Measurements from ENCODE around the gene ADCY4.

Gene ADCY4

DNA sequence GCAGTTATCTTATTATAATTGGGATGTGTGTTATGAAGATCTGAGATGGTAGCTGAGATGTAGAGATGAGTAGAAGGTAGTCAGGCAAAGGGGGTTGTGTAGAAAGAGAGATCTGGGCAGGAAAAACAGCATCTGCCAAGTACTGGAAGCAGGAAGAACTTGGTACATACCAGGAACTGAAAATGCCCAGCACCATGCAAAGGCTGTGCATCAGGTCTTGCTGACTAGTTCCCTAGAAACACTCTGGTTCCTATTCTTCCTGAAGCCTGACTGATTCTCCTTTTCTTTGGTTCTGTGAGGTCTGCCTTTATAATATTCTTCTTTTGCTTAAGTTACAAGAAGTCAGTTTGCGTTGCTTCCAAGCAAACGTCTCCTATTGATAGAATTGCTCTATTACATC lies 26.5 kb upstream of the ADCY4 start:
- Histone ChIP-seq H2BK5ac (ENCODE audit: low read depth, low read length, poor library complexity, severe bottlenecking) (no peak overlapping the region), H3K23ac (ENCODE audit: low read length in 2 of 2) (no peak overlapping the region), H3K4ac (ENCODE audit: low read depth in 1 of 2, low read length in 2 of 2) (no peak overlapping the region), H4K8ac (ENCODE audit: low read length) (no peak overlapping the region), H2BK12ac (ENCODE audit: low read length in 2 of 2) (no peak overlapping the region), H3K9ac (ENCODE audit: low read length) (no peak overlapping the region), H3K4me3 (ENCODE audit: insufficient read depth in 1 of 2, low read depth in 1 of 2, low read length in 2 of 2) (no peak overlapping the region), H3K27me3 (ENCODE audit: control insufficient read depth in 1 of 2, insufficient read depth in 1 of 2, low read length in 2 of 2) (peaks cover 0 to 9% of the 10 kb centered on the region in 2 experiments), H3K4me2 (ENCODE audit: low read length, poor library complexity, severe bottlenecking) (no peak overlapping the region), H3K27ac (ENCODE audit: low read length, poor library complexity, severe bottlenecking) (no peak overlapping the region), H3K18ac (ENCODE audit: low read depth in 1 of 2, low read length in 2 of 2) (no peak overlapping the region), H2AK5ac (ENCODE audit: low read length, severe bottlenecking) (no peak overlapping the region), H2BK15ac (ENCODE audit: low read depth, poor library complexity, severe bottlenecking) (no peak overlapping the region), H3K79me1 (replicated peaks; ENCODE audit: low read length, poor library complexity, severe bottlenecking) (no peaks in the 10 kb centered on the region), H4K91ac (ENCODE audit: low read length) (no peak overlapping the region), H3K14ac (ENCODE audit: low read length in 2 of 2) (no peak overlapping the region), H2AFZ (ENCODE audit: low read depth, low read length) (no peak overlapping the region), H3K4me1 (ENCODE audit: control insufficient read depth, insufficient read depth, low read depth, low read length) (peaks cover 6% of the 10 kb centered on the region), H3K9me3 (ENCODE audit: control insufficient read depth, low read length) (no peaks in the 10 kb centered on the region), H3K36me3 (ENCODE audit: control insufficient read depth in 1 of 2, insufficient read depth in 2 of 2, low read depth in 1 of 2, low read length in 2 of 2) (no peaks in the 10 kb centered on the region), H2BK120ac (ENCODE audit: low read depth, low read length) (no peak overlapping the region)
- no peak for DNase-seq
- no CpG with 5 or more reads among the region's 2 CpGs for WGBS

DNA sequence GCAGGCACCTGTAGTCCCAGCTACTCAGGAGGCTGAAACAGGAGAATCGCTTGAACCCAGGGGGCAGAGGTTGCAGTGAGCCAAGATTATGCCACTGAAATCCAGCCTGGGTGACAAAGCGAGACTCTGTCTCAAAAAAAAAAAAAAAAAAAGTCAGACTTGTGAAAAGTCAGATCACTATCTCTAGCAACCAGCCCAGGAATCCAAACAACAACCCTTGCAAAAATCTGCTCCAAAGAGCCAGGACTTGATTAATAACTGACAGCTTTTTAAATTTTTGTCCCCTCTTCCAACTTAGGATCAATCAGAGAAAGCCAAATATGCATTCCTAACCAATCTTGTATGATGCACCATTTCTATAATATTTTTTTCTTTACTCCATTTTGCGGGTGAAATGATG lies 25.4 kb upstream of the ADCY4 start:
- Histone ChIP-seq H3K4me1 (ENCODE audit: control insufficient read depth, insufficient read depth, low read depth, low read length) (no peaks in the 10 kb centered on the region), H3K27me3 (ENCODE audit: control insufficient read depth in 1 of 2, insufficient read depth in 1 of 2, low read length in 2 of 2) (peaks cover 0 to 9% of the 10 kb centered on the region in 2 experiments), H3K18ac (ENCODE audit: low read depth in 1 of 2, low read length in 2 of 2) (no peak overlapping the region), H2AK5ac (ENCODE audit: low read length, severe bottlenecking) (no peak overlapping the region), H2BK120ac (ENCODE audit: low read depth, low read length) (no peak overlapping the region), H3K4me2 (ENCODE audit: low read length, poor library complexity, severe bottlenecking) (no peak overlapping the region), H4K91ac (ENCODE audit: low read length) (no peak overlapping the region), H3K9ac (ENCODE audit: low read length) (no peak overlapping the region), H3K4ac (ENCODE audit: low read depth in 1 of 2, low read length in 2 of 2) (no peak overlapping the region), H2BK12ac (ENCODE audit: low read length in 2 of 2) (no peak overlapping the region), H4K8ac (ENCODE audit: low read length) (no peak overlapping the region), H3K9me3 (ENCODE audit: control insufficient read depth, low read length) (no peaks in the 10 kb centered on the region), H2BK15ac (ENCODE audit: low read depth, poor library complexity, severe bottlenecking) (no peak overlapping the region), H2AFZ (ENCODE audit: low read depth, low read length) (no peak overlapping the region), H3K36me3 (ENCODE audit: control insufficient read depth in 1 of 2, insufficient read depth in 2 of 2, low read depth in 1 of 2, low read length in 2 of 2) (no peaks in the 10 kb centered on the region), H3K14ac (ENCODE audit: low read length in 2 of 2) (no peak overlapping the region), H3K4me3 (ENCODE audit: insufficient read depth in 1 of 2, low read depth in 1 of 2, low read length in 2 of 2) (no peak overlapping the region), H3K79me1 (replicated peaks; ENCODE audit: low read length, poor library complexity, severe bottlenecking) (no peaks in the 10 kb centered on the region), H3K23ac (ENCODE audit: low read length in 2 of 2) (no peak overlapping the region), H2BK5ac (ENCODE audit: low read depth, low read length, poor library complexity, severe bottlenecking) (no peak overlapping the region), H3K27ac (ENCODE audit: low read length, poor library complexity, severe bottlenecking) (no peak overlapping the region)
- no peak for DNase-seq
- 89% methylated on average over 3 of the region's 3 CpGs for WGBS

DNA sequence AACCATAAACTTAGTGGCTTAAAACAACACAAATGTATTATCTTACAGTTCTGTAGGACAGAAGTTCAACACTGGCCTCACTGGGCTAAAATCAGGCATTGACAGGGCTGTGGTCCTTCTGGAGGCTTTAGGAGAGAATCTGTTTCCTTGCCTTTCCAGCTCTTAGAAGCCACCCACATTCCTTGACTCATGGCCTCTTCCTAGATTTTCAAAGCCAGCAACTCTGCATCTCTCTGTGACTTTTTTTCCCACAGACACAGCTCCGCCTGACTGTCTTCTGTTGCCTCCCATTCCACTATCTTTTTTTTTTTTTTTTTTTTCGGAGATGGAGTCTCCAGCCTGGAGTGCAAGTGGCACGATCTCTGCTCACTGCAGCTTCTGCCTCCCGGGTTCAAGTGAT lies 21.3 kb upstream of the ADCY4 start:
- Histone ChIP-seq H3K9ac (ENCODE audit: low read length) (no peak overlapping the region), H3K9me3 (ENCODE audit: control insufficient read depth, low read length) (no peaks in the 10 kb centered on the region), H3K4me1 (ENCODE audit: control insufficient read depth, insufficient read depth, low read depth, low read length) (no peaks in the 10 kb centered on the region), H2AFZ (ENCODE audit: low read depth, low read length) (no peak overlapping the region), H3K23ac (ENCODE audit: low read length in 2 of 2) (no peak overlapping the region), H3K4ac (ENCODE audit: low read depth in 1 of 2, low read length in 2 of 2) (no peak overlapping the region), H4K8ac (ENCODE audit: low read length) (no peak overlapping the region), H3K18ac (ENCODE audit: low read depth in 1 of 2, low read length in 2 of 2) (no peak overlapping the region), H2AK5ac (ENCODE audit: low read length, severe bottlenecking) (no peak overlapping the region), H3K36me3 (ENCODE audit: control insufficient read depth in 1 of 2, insufficient read depth in 2 of 2, low read depth in 1 of 2, low read length in 2 of 2) (no peaks in the 10 kb centered on the region), H4K91ac (ENCODE audit: low read length) (no peak overlapping the region), H3K4me2 (ENCODE audit: low read length, poor library complexity, severe bottlenecking) (no peak overlapping the region), H3K27me3 (ENCODE audit: control insufficient read depth in 1 of 2, insufficient read depth in 1 of 2, low read length in 2 of 2) (peaks cover 0 to 24% of the 10 kb centered on the region in 2 experiments), H2BK12ac (ENCODE audit: low read length in 2 of 2) (no peak overlapping the region), H2BK120ac (ENCODE audit: low read depth, low read length) (no peak overlapping the region), H3K14ac (ENCODE audit: low read length in 2 of 2) (no peak overlapping the region), H3K4me3 (ENCODE audit: insufficient read depth in 1 of 2, low read depth in 1 of 2, low read length in 2 of 2) (no peak overlapping the region), H2BK5ac (ENCODE audit: low read depth, low read length, poor library complexity, severe bottlenecking) (no peak overlapping the region), H2BK15ac (ENCODE audit: low read depth, poor library complexity, severe bottlenecking) (no peak overlapping the region), H3K27ac (ENCODE audit: low read length, poor library complexity, severe bottlenecking) (no peak overlapping the region), H3K79me1 (replicated peaks; ENCODE audit: low read length, poor library complexity, severe bottlenecking) (no peaks in the 10 kb centered on the region)
- no peak for DNase-seq
- WGBS = 69% methylated on average over 4 of the region's 4 CpGs

DNA sequence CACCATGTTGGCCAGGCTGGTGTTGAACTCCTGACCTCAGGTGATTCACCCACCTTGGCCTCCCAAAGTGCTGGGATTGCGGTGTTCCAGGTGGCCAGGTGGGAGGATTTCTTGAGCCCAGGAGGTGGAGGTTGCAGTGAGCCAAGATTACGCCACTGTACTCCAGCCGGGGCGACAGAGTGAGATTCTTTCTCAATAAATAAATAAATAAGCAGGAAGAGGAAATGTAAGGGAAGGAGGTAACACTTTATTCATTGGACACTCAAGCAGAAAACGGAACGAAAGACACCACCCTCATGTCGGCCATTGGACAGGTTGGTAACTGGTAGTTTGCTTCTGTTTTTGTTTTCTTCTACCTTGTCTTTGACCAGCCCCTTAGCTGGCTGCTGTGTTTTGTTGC lies 20.1 kb upstream of the ADCY4 start:
- Histone ChIP-seq H3K4me1 (ENCODE audit: control insufficient read depth, insufficient read depth, low read depth, low read length) (no peaks in the 10 kb centered on the region), H2AFZ (ENCODE audit: low read depth, low read length) (no peak overlapping the region), H3K79me1 (replicated peaks; ENCODE audit: low read length, poor library complexity, severe bottlenecking) (no peaks in the 10 kb centered on the region)

More for the DNA sequence above, 20.1 kb upstream of the ADCY4 start:
- Histone ChIP-seq H3K4me2 (ENCODE audit: low read length, poor library complexity, severe bottlenecking) (no peak overlapping the region), H3K9me3 (ENCODE audit: control insufficient read depth, low read length) (no peaks in the 10 kb centered on the region), H4K8ac (ENCODE audit: low read length) (no peak overlapping the region), H3K4me3 (ENCODE audit: insufficient read depth in 1 of 2, low read depth in 1 of 2, low read length in 2 of 2) (no peak overlapping the region), H3K23ac (ENCODE audit: low read length in 2 of 2) (no peak overlapping the region), H2BK5ac (ENCODE audit: low read depth, low read length, poor library complexity, severe bottlenecking) (no peak overlapping the region), H2AK5ac (ENCODE audit: low read length, severe bottlenecking) (no peak overlapping the region), H2BK12ac (ENCODE audit: low read length in 2 of 2) (peak overlapping the region; percentile 66 to 71), H3K27me3 (ENCODE audit: control insufficient read depth in 1 of 2, insufficient read depth in 1 of 2, low read length in 2 of 2) (peaks cover 0 to 35% of the 10 kb centered on the region in 2 experiments), H3K4ac (ENCODE audit: low read depth in 1 of 2, low read length in 2 of 2) (no peak overlapping the region), H4K91ac (ENCODE audit: low read length) (no peak overlapping the region), H3K9ac (ENCODE audit: low read length) (no peak overlapping the region), H3K27ac (ENCODE audit: low read length, poor library complexity, severe bottlenecking) (no peak overlapping the region), H2BK120ac (ENCODE audit: low read depth, low read length) (peak overlapping the region; percentile 8), H3K18ac (ENCODE audit: low read depth in 1 of 2, low read length in 2 of 2) (peak overlapping the region in 1 of 2 experiments; percentile 74), H2BK15ac (ENCODE audit: low read depth, poor library complexity, severe bottlenecking) (no peak overlapping the region), H3K36me3 (ENCODE audit: control insufficient read depth in 1 of 2, insufficient read depth in 2 of 2, low read depth in 1 of 2, low read length in 2 of 2) (no peaks in the 10 kb centered on the region), H3K14ac (ENCODE audit: low read length in 2 of 2) (peak overlapping the region in 1 of 2 experiments; percentile 83)
- DNase-seq = no peak
- WGBS = 97% methylated on average over 4 of the region's 7 CpGs

Data from mesenchymal stem cell (in vitro differentiated cells and primary cell).